ENCODE results near the gene VSIG2.

DNA sequence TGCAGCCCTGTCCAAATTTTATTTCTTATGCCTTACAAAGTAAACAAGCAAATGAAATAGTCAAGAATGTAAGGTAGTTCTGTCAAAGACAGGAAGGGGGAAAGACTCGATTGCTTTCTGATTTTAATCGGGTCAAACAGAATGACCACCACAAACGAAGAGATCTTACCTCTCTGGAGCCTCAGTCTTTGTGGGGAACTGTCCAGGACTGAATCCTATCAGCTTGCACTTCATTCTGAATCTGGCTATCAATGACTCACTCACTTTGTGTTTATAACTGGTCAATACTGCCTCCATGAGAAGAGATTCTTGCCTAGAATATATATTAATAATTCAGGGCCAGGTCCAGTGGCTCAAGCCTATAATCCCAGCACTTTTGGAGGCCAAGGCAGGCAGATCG, 30.9 kb upstream of the VSIG2 start:
- TF ChIP-seq TARDBP (IDR thresholded peaks at IDR 0.05) (no peak), FOXA1 (IDR thresholded peaks at IDR 0.05) (no peak), BHLHE40 (IDR thresholded peaks at IDR 0.05; ENCODE audit: borderline replicate concordance) (no peak), FOXK2 (IDR thresholded peaks at IDR 0.05) (no peak), SP1 (IDR thresholded peaks at IDR 0.05) (no peak), SUZ12 (IDR thresholded peaks at IDR 0.05) (no peak), ELF4 (IDR thresholded peaks at IDR 0.05) (no peak), NFRKB (IDR thresholded peaks at IDR 0.05) (no peak), HDGF (IDR thresholded peaks at IDR 0.05; ENCODE audit: borderline replicate concordance) (no peak), CTBP1 (IDR thresholded peaks at IDR 0.05; ENCODE audit: borderline replicate concordance) (no peak)
- TF ChIP-seq, protein P1, sequence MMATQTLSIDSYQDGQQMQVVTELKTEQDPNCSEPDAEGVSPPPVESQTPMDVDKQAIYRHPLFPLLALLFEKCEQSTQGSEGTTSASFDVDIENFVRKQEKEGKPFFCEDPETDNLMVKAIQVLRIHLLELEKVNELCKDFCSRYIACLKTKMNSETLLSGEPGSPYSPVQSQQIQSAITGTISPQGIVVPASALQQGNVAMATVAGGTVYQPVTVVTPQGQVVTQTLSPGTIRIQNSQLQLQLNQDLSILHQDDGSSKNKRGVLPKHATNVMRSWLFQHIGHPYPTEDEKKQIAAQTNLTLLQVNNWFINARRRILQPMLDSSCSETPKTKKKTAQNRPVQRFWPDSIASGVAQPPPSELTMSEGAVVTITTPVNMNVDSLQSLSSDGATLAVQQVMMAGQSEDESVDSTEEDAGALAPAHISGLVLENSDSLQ (IDR thresholded peaks at IDR 0.05): no peak
